Cardiac muscle cell (in vitro differentiated cells and primary cell): ENCODE data around the gene BMPER. TPM values are rescaled to one million over a fixed set of nuclear protein-coding genes. Genes with fewer than 3 reads are reported as not detected.

ENCODE experiments used
- DNase-seq, 2 donors: peaks; one replicate each; pipeline versions ENCODE4 v3.0.0 to v3.0.0-alpha.2; 2010 to 2017; ENCODE audit warnings: low read depth in 1 of 2, low spot score in 1 of 2
- H3K27ac ChIP-seq: fragments of 200-600 bp; sonication (generic); 2 replicates; pipeline ENCODE4 v1.5.1; 2016
- H3K27me3 ChIP-seq: fragments of 200-600 bp; sonication (generic); 2 replicates; pipeline ENCODE4 v1.6.0; 2016; ENCODE audit warnings: control low read depth
- H3K36me3 ChIP-seq: fragments of 200-600 bp; sonication (generic); 2 replicates; pipeline ENCODE4 v1.5.1; 2016; ENCODE audit warnings: control low read depth
- H3K4me1 ChIP-seq: fragments of 200-600 bp; sonication (generic); 2 replicates; pipeline ENCODE4 v1.8.1; 2017; ENCODE audit warnings: low read depth, mild to moderate bottlenecking, mixed run types
- H3K4me3 ChIP-seq: fragments of 200-600 bp; sonication (generic); 2 replicates; pipeline ENCODE4 v1.5.1; 2016; ENCODE audit warnings: mild to moderate bottlenecking
- H3K9me3 ChIP-seq: fragments of 200-600 bp; sonication (generic); 2 replicates; pipeline ENCODE4 v1.5.1; 2017; ENCODE audit warnings: low read depth, mild to moderate bottlenecking, control low read depth
- polyA plus RNA-seq: library from polyadenylated mRNA; unstranded; fragments of >200 nt; fragmentation: Nextera tagmentation; extraction: Ambion mirVana; gene quantifications from 2 replicates; pipeline ENCODE4 v1.2.1, GENCODE V29; 2016
- total RNA-seq: library from RNA; depleted of rRNA; stranded (reverse); fragments of >200 nt; gene quantifications from 2 replicates; pipeline ENCODE4 v1.2.3, GENCODE V29; 2016
- TF ChIP-seq, protein P1 (sequence below): IDR thresholded peaks from 2 replicates; pipeline ENCODE4 v1.5.1; 2012; ENCODE audit warnings: low read depth, mild to moderate bottlenecking, low read length

Gene BMPER
- total and polyA plus RNA-seq, 2 experiments from 2014 or later, result 53.6 to 138 TPM

DNA sequence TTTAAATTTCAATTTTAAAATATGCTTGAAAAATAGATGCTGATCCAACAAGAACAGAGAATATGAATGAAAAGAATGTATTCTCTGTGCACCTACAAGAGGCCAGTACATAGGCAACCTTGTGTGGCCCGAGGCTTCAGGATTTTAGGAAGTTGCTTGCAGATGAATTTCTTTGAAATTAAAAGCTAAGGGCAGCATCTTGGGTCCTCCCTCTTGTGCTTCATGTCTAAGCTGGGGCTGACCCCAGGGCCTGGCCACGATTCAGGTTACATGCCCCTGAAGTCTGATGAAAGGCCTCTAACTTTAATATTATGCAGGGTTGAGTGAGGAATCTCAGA lies 138.9 kb downstream of the BMPER start:
- Histone ChIP-seq H3K27ac (peak overlapping the region; percentile 65), H3K27me3 (no peaks in the 10 kb centered on the region), H3K9me3 (no peaks in the 10 kb centered on the region), H3K4me1 (peaks cover 12% of the 10 kb centered on the region), H3K36me3 (peaks cover 24% of the 10 kb centered on the region), H3K4me3 (no peak overlapping the region)
- no peak for DNase-seq
- TF ChIP-seq, protein P1, sequence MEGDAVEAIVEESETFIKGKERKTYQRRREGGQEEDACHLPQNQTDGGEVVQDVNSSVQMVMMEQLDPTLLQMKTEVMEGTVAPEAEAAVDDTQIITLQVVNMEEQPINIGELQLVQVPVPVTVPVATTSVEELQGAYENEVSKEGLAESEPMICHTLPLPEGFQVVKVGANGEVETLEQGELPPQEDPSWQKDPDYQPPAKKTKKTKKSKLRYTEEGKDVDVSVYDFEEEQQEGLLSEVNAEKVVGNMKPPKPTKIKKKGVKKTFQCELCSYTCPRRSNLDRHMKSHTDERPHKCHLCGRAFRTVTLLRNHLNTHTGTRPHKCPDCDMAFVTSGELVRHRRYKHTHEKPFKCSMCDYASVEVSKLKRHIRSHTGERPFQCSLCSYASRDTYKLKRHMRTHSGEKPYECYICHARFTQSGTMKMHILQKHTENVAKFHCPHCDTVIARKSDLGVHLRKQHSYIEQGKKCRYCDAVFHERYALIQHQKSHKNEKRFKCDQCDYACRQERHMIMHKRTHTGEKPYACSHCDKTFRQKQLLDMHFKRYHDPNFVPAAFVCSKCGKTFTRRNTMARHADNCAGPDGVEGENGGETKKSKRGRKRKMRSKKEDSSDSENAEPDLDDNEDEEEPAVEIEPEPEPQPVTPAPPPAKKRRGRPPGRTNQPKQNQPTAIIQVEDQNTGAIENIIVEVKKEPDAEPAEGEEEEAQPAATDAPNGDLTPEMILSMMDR, result no peak

DNA sequence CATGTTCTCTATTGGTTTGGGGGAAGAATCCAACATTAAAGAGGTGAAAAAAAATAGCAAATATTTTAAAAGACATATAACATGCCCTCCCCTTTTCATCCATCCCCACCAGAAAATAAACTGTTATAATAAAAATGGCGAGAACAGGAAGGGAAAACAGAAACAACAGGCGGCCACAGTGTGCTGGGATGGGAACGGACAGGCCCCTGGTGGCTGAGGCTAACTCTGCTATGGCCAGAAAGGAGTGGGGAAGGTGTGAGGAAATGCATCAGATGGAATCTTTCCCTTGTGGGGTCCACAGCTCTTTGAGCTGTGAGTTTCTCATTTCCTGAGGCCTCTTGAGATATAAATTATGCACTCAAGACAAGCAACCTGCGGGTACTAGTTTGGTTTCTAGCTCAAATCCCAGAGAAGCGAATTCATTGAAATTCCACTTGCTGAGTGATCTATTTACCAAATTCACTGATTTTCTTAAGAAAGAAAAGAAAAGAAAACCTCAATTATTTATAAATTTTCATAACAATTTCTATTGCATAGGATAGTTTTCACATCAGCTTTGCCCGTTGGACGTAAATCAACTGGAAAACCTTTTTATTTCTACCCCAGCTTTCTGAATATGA lies 139.5 kb downstream of the BMPER start:
- Histone ChIP-seq H3K9me3 (no peaks in the 10 kb centered on the region), H3K4me1 (peaks cover 12% of the 10 kb centered on the region), H3K4me3 (no peak overlapping the region), H3K36me3 (peaks cover 26% of the 10 kb centered on the region), H3K27me3 (no peaks in the 10 kb centered on the region), H3K27ac (peak overlapping the region; percentile 65)
- TF ChIP-seq, protein P1, result no peak
- no peak for DNase-seq

DNA sequence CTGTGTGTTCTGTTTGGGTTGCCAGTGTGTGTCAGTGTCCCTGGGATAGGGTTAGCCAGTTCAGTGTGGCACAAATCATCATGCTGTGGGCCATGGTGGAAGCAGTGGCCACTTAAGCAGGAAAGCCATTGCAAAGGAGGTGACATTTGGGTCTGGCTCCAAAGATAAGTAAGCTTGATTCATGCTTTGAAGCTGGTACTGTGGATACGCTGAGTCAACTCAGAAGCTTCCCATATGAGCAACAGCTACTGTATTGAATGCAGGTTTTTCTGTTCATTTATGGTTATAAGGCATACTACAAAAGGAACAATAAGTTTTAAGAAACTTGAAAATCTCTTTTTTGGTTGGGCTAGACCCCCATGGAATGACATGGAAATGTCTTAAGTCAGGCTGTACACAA lies 143.1 kb downstream of the BMPER start:
- H3K4me1 ChIP-seq, result peaks cover 6% of the 10 kb centered on the region
- TF ChIP-seq, protein P1, result no peak
- H3K27me3 ChIP-seq, result no peaks in the 10 kb centered on the region
- no peak overlapping the region for H3K4me3 ChIP-seq
- H3K36me3 ChIP-seq, result peaks cover 48% of the 10 kb centered on the region
- H3K9me3 ChIP-seq, result no peaks in the 10 kb centered on the region
- DNase-seq, result no peak
- peak overlapping the region; percentile 65 for H3K27ac ChIP-seq

DNA sequence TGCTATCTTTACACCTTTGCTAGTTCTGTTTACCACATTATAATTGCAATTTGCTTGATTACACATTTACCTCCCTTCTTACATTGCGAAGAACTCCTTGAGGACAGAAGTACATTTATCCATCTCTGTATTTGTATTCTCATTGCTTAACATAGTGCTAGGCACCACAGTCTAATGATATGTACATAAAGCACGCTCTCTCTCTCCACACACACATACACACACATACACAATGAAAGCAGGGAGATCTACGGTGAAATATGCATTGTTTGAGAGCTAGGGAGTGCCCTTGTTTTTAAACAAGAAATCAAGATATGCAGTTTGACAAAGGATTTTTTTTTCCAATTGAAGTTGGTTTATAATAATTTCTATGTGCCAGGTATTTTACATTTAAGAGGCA lies 148.7 kb downstream of the BMPER start:
- Histone ChIP-seq H3K4me3 (no peak overlapping the region), H3K27ac (peak overlapping the region; percentile 6), H3K36me3 (peaks cover 77% of the 10 kb centered on the region), H3K9me3 (no peaks in the 10 kb centered on the region), H3K27me3 (no peaks in the 10 kb centered on the region), H3K4me1 (no peaks in the 10 kb centered on the region)
- no peak for DNase-seq
- TF ChIP-seq, protein P1, result no peak

DNA sequence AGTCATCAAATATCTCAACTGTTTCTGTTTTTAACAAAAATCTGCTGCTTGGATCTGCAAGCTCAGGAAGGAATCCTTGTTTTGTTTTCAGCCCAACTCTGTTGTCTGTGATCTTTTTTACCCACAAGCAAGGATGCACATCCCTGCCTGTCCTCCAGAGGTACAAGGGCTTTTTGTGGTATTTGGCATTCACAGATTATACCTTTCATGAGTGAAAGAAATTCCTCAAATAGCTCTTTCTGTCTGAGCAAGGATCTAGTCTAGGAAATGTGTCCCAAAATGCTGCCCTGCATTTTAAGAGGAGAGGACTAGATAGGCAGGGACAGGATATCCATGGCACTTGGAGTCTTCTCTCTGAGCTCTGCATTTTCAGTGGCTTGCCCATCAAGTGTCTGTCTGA lies 151.8 kb downstream of the BMPER start:
- Histone ChIP-seq H3K4me1 (no peaks in the 10 kb centered on the region), H3K36me3 (peaks cover 73% of the 10 kb centered on the region), H3K9me3 (no peaks in the 10 kb centered on the region), H3K4me3 (no peak overlapping the region), H3K27ac (peak overlapping the region; percentile 47), H3K27me3 (no peaks in the 10 kb centered on the region)
- no peak for DNase-seq
- TF ChIP-seq, protein P1, result no peak

DNA sequence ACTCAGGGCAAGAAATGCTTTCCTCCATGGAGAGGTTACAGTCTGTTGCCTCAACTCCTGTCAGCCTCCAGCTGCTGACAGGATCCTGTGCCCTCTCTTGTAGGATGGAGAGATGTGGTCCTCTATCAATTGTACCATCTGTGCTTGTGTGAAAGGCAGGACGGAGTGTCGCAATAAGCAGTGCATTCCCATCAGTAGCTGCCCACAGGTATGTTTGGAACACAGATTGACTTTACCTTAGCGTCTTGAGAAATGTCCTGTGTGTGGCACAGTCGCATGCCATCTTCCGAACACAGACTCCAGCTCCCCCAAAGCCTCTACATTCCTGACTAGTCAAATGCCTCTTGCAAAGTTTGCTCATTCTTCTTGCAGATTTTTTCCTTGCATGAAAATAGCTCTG lies 152.6 kb downstream of the BMPER start:
- Histone ChIP-seq H3K4me3 (no peak overlapping the region), H3K9me3 (no peaks in the 10 kb centered on the region), H3K4me1 (no peaks in the 10 kb centered on the region), H3K36me3 (peaks cover 73% of the 10 kb centered on the region), H3K27me3 (no peaks in the 10 kb centered on the region), H3K27ac (peak overlapping the region; percentile 47)
- no peak for DNase-seq
- TF ChIP-seq, protein P1, result no peak
